OCI-LY7 (cell line): ENCODE measurements around the gene PRDX1.

Source experiments
- EZH2phosphoT487 ChIP-seq: fragments of 200-600 bp; sonication (generic); IDR thresholded peaks from 2 replicates; pipeline ENCODE4 v1.6.1; 2018; ENCODE audit warnings: low read depth, borderline replicate concordance, mild to moderate bottlenecking, mixed run types, antibody characterized with exemption, low read length, moderate library complexity, mixed read lengths
- TF ChIP-seq, protein P1 (sequence below): fragments of 200-600 bp; sonication (generic); conservative IDR thresholded peaks from 2 replicates; pipeline ENCODE4 v1.5.1; 2014; ENCODE audit warnings: mild to moderate bottlenecking, antibody characterized with exemption, low read length, moderate library complexity, mixed read lengths

DNA sequence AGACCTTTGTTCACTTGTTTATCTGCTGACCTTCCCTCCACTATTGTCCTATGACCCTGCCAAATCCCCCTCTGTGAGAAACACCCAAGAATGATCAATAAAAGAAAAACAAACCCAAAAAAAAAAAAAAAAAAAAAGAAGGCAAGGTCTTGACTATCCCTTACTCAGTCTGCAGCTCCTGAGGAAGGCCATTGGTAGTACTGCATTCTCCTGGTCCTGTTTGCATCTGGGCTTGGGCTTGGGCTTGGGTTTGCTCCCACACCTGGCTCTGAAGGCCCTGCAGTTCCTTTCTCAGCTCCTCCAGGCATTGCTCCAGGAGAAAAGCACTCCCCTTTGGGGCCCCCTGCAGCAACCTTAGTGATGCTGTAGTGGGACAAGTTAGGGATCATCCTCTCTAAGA lies 23.4 kb downstream of the PRDX1 start:
- TF ChIP-seq, protein P1, sequence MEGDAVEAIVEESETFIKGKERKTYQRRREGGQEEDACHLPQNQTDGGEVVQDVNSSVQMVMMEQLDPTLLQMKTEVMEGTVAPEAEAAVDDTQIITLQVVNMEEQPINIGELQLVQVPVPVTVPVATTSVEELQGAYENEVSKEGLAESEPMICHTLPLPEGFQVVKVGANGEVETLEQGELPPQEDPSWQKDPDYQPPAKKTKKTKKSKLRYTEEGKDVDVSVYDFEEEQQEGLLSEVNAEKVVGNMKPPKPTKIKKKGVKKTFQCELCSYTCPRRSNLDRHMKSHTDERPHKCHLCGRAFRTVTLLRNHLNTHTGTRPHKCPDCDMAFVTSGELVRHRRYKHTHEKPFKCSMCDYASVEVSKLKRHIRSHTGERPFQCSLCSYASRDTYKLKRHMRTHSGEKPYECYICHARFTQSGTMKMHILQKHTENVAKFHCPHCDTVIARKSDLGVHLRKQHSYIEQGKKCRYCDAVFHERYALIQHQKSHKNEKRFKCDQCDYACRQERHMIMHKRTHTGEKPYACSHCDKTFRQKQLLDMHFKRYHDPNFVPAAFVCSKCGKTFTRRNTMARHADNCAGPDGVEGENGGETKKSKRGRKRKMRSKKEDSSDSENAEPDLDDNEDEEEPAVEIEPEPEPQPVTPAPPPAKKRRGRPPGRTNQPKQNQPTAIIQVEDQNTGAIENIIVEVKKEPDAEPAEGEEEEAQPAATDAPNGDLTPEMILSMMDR, result no peak
- TF ChIP-seq EZH2phosphoT487, result no peak
